Suppressor macrophage treated with lipopolysaccharide for 4 hours (primary cell): ENCODE data around the gene FXYD7.
A peak's percentile ranks its signal among the peaks of the same experiment; 100 is the strongest.
"Not testable (repeated sequence)": the region's sequence is repeated elsewhere in the genome, so short reads cannot be mapped to it uniquely, and the experiment has no call there.

Experiments
- DNase-seq: peaks from one replicate; pipeline ENCODE4 v3.0.0-alpha.2; 2020

FXYD7 gene, protein sequence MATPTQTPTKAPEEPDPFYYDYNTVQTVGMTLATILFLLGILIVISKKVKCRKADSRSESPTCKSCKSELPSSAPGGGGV

DNA sequence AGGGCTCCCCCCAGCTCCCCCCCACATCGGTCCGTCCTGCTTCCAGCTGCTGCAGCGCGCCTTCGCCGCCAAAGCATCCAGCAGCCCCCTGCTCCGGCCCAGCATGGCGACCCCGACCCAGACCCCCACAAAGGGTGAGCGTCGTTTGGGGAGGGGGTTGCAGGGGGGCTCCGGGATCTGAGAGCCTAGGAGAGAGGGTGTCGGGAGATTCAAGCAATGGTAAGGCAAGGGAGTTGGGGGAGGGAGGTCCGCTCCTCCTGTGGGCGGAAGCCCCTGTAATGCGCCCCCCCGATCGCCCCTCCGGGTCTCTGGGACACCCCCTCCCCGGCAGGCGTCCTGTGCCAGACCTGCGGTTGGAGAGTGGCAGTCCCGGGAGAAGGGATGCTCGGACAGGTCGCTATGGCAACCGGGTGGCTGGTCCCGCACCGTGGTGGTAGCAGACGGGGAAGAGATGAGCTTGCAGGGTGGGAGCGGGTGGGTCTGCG is at the start of gene FXYD7:
TSS of gene FXYD7 (plus strand) at position 25 of the 485 bp plus-strand sequence. CDS start at position 104, 79 bp downstream.
- no peak for DNase-seq

DNA sequence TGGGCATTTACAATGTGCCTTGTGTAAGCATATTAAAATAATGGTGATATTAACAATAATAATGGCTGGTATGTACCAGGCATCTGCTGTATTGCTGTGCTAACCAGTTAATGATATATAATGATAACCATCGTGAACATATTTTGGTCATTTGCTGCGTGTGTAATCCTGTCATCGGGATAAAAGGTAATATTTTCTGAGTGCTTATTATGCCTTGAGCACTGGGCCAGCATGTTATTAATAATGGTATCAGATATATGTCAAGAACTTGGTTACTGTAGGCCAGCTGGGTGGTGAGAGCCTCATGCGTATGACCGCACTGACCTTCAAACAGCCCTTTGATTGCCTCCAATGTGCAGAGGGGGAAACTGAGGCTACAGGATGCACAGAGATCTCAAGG is 49.6 kb upstream of the FXYD7 start:
- DNase-seq = no peak

DNA sequence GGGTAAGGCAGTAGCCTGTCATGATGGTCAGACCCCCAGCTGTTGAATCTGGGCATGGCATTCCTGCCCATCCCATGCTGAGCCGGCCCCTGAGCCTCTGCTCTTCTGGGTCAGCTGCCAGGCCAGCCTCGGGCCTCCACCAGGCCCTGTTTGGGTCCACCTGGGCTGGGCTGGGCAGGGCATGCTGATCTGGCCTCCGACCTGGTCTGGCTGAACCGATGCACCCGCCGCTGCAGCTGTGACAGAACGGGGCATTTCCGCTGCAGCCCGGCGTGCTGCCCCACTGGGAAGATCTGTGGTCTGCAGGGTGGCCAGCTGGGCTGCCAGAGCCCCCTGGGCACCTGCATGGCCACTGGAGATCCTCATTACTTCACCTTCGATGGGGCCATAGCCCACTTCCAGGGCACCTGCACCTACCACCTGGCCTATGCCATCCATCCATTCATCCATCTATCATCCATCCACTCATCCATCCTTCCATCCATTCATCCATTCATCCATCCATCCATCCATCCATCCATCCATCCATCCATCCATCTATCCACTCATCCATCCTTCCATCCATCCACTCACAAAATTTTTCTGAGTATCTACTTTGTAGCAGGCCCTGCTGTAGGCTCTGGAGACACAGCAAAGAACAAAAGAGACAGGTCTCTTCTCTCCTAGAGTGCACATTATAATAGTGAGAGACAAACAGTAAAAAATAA is 49.0 kb upstream of the FXYD7 start:
- DNase-seq = no peak

DNA sequence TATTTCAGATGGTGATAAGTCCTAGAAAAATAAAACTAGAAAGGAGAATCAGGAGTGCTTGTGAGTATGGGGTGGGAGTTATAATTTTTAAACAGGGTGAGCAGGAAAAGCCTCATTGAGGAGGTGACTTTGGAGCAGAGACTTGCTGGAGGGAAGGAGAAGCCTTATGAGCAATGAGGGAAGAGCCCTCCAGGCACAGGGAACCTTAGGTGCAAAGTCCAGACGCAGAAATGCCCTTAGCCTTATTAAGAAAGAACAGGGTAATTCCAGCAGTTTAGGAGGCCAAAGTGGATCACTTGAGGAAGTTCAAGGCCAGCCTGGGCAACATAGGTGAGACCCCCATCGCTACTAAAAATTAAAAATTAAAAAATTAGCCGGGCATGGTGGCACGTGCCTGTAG is 48.4 kb upstream of the FXYD7 start:
- no peak for DNase-seq

DNA sequence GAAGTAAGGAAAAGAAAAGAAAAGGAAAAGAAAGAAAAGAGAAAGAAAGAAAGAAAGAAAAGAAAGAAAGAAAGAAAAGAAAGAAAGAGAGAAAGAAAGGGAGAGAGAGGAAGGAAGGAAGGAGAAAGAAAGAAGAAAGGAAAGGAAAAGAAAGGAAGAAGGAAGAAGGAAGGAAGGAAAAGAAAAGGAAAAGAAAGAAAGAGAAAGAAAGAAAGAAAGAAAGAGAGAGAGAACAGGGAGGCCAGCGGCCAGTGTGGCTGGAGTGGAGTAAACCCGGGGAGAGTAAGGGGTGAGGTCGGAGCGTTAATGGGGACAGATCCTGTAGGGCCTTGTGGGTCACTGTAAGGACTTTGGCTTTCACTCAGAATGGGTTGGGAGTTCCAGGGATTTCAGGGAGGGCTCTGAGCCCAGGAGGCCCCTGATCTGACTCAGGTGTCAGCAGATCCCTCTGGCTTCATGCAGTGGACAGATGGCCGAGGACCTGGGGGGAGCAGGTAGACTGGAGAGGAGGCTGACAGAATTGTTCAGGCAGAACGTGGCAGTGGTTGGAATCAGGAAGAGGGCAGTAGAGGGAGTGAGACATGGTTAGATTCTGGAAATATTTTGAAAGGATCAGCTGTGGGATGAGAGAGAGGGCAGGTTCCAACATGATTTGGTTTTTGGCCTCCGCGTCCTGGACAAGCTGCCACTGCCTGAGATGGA is 47.2 kb upstream of the FXYD7 start:
- DNase-seq = no peak

DNA sequence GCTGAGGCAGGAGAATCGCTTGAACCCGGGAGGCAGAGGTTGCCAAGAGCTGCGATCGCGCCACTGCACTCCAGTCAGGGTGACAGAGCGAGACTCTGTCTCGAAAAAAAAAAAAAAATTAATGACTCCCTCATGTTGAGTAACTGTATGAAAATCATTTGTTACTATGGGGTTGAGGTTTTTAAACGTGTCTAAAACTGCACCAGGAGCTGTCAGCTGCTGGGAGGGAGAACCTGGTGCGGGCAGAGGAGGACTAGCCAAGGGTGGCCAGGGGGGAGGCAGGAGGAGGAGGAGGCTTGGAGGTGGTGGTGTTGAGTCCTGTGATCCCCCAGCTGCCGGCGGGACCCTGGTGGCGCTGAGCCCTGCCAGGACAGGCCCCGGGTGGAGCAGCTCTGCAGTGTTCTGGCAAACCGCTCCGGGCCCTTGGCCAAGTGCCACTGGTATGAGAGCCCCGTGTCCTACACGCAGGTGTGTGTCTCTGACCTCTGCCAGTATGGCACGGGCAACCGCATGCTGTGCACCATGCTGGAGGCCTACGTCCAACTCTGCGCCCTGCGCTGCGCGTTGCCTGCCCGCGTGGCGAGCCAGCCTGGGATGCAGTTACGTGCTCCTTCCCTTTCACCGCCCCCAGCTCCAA is 44.5 kb upstream of the FXYD7 start:
- DNase-seq = no peak

DNA sequence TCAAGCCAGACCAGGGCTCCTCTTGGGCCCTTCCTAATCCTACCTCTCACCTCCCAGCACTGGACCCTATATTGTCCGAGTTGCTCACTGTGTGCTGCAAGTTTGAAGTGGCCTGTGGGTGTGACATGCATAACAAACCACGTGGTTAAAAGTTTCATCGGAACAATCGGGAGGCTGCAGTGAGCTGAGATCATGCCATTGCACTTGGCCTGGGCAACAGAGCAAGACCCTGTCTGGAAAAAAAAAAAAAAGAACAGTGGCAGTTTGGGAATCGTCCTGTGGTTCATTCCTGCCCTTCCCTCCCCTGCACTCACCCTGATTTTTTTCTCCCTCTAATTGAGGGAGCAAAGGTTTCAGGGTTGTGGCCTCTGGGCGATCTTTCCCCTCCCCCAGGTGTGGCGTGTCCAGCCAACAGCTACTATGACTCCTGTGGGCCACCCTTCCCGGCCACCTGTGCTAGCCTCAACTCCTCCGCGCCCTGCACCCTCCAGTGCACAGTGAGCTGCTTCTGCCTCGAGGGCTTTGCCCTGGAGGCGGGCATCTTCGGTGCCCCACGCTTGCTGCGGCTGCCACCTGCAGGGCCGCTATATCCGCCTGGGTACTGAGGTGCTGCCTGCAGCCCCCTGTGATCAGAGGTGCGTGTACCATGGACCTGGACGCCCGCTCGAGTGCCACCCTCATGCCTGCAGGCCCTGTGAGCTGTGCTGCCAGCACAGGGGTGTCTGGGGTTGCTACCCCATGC is 43.7 kb upstream of the FXYD7 start:
- DNase-seq = no peak

DNA sequence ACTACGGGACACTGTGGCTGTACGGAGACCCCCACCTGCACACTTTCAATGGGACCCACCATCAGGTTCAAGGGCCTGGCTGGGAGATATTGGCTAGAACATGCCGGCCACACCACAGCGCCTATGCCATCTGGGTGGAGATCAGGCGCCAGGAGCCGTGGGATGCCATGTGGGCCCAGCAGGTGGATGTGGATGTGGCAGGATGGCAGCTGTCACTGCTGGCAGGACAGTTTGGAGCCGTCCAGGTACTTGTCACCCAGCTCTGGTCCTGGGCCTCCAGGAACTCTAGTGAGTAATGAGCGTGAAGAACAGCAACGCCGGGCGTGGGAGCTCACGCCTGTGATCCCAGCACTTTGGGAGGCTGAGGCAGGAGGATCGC is 43.2 kb upstream of the FXYD7 start:
- no peak for DNase-seq

DNA sequence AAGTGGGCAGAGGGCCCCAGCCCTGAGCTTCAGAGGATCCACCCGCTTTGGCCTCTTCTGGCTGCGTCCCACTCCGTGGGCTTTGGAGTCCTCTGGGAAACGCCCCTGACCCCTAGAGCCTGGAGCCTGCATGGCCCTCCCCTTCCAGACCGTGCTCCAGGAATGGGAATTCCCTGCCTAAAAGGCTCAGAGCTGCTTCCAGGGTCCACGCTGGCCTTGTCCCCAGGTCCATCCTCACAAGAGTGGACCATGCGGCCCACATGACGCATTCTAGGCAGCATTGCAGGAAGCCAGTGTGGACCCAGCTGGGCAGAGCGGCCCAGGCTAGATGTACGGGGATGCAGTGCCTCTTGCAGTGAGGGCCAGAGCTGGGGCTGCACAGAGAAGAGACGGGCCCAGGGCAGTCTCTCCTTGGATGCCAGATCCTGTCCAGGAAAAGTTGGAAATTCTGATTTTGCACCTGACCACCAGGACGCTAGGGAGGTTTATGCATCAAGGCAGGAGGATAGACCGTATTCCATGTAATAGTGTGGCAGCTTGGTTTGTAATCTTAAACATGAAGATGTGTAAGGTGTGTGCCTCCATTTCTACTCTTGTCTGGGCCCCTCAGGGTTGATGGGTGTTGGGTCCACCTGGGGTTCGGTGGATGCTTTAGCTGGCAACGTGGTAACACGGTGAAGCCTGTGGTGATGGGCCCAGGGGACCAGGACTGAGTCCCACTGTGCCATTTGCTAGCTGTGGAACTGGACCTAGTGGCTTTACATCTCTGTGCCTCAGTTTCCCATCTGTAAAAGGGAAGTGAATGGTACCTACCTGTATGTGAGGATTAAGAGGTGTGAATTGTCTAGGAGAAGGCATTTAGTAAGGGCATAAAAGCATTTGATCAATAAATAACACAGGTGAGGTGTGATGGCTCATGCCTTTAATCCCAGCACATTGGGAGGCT is 42.2 kb upstream of the FXYD7 start:
- DNase-seq = no peak

DNA sequence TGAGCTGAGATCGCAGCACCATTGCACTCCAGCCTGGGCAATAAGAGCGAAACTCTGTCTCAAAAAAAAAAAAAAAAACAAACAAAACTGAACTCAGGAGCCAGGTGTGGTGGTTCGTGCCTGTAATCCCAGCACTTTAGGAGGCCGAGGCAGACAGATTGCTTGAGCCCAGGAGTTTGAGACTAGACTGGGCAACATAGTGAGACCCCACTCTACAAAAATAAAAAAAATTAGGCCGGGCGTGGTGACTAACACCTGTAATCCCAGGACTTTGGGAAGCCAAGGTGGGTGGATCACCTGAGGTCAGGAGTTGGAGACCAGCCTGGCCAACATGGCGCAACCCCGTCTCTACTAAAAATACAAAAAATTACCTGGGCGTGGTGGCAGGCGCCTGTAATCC is 41.1 kb upstream of the FXYD7 start:
- not testable (repeated sequence) for DNase-seq

DNA sequence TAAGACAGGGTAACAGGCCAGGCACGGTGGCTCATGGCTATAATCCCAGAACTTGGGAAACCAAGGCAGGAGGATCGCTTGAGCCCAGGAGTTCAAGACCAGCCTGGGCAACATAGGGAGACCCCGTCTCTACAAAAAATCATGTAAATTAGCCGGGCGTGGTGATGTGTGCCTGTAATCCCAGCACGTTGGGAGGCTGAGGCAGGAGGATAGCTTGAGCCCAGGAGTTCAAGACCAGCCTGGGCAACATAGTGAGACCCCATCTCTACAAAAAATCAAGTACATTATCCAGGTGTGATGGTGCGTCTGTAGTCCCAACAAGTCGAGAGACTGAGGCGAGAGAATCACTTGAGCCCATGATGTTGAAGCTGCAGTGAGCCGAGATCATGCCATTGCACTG is 39.4 kb upstream of the FXYD7 start:
- not testable (repeated sequence) for DNase-seq

DNA sequence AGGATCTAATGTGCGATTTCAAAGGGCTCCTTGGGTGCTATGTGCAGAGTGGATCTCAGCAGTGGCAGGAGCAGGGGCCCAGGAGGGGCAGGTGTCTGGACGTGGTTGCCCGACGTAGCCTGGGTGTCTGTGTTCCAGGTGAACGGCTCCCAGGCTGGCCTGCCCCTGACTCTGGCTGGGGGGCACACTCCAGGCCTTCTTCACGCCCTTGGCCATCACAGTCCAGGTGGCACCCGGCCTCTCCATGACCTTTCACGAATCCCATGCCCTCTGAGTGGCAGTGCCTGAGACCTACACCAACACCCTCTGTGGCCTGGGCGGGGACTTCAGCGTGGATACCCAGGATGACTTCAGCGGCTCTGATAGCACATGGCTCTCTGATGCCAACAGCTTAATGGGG is 38.7 kb upstream of the FXYD7 start:
- no peak for DNase-seq

DNA sequence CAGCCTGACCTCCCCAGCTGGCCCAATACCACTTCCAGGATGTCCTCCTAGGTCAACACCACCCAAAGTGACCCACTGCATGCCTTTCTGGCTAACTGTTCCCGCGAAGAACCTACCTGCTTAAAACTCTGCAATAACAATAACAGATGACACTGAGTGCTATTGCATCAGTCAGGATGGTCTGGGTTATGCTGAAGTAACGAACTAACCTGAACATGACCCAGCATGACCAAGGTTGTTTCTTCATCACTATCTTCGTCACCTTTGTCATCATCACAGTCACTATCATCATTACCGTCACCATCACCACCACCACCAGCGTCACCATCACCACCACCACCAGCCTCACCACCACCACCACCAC is 38.0 kb upstream of the FXYD7 start:
- DNase-seq = no peak

DNA sequence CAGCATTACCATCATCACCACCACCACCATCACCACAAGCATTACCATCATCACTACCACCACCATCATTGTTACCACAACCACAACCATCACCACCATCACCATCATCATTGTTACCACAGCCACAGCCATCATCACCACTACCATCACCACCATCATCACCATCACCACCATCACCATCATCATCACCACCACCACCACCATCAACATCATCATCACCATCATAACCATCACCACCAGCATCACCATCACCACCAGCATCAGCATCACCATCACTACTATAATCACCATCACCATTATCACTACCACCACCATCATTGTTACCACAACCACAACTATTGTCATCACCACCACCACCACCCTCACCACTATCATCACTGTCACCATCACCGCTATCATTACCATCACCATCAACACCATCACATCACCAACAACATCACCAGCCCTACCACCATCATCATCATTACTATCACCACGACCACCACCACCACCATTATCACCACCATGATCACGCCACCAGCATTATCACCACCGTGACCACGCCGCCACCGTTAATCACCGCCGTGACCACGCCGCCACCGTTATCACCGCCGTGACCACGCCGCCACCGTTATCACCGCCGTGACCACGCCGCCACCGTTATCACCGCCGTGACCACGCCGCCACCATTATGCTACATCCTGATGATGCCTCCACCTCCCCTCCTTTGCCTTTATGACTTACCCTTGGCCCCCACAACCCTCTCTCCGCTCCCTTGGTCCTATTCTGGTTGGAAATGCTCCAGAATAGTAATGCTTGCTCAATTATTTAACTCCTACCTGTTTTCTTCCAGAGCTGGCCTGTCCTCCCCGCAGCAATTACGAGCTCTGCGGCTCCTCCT is 37.4 kb upstream of the FXYD7 start:
- no peak for DNase-seq

DNA sequence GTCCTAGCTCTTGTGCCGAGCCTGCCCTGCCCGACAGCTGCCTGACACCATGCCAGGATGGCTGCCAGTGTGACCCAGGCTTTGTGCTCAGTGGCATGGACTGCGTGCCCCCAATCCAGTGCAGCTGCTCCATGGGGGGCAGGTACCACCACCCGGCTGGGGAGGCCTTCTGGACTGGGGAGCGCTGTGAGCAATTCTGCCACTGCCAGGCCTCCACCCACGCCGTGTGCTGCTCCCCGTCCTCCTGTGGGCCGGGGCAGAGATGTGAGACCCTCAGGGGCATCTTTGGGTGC is 36.8 kb upstream of the FXYD7 start:
- DNase-seq = no peak

DNA sequence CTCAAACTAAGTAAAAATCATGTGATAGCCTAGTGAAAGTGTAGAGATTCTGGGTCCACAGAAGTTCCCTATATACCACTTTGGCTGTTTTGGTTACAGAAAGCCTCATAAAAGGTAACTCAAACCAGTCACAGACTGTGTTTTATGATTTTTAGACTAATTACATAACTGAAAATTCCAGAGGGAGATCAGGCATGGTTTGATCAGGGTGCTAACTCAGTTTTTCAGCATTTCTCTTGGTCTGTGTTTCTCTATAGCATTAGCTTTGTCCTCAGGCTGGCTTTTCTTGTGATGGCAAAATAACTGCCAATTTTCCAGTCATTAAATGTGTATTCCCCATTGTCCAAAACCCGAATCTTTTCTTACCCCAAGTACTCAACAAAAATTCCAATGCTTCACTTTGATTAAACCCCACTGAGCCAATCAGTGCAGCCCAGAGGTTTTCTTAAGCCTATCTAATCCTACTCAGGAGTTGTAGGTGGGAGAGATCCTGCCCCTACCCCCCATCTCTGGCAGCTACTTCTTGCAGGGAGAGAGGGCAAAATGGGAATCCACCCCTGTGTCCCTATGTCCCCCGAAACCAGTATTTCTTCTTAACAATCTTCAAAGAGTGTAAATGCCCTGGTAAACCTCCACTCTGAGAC is 36.0 kb upstream of the FXYD7 start:
- DNase-seq = no peak

DNA sequence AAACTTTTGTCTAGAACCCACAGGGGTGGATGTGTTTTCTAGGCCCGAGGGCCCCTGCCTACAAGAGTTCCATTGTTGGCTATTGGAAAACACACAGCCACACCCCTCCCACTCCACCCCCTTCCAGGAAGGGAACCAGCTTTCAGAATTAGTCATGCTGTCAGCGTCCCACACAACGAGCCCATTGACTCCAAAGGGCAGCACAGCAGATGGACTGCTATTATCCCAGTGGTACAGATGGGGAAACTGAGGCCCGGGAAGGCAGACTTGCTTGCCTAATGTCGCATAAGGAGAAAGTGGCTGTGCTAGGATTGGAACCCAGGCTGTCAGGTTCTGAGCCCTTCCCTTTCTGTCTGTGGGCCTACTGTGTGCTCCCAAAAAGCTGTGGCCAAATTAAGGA is 35.5 kb upstream of the FXYD7 start:
- peak; percentile 64 for DNase-seq

DNA sequence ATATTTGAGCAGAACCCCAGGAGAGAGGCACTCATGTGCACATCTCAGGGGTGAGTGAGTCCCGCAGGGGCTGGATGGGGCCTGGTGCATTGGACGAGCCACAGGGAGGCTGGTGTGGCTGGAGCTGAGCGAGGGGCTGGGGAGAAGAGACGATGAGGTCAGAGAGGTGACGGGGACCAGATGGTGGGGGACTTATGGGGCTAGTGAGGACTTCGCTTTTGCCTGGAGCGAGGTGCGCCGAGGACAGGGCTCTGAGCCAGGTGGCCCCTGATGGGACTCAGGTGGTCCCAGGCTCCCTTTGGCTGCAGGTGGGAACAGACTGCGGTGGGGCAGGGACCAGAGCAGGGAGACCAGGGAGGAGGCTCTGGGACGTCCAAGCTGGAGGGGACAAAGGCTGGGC is 34.3 kb upstream of the FXYD7 start:
- no peak for DNase-seq

DNA sequence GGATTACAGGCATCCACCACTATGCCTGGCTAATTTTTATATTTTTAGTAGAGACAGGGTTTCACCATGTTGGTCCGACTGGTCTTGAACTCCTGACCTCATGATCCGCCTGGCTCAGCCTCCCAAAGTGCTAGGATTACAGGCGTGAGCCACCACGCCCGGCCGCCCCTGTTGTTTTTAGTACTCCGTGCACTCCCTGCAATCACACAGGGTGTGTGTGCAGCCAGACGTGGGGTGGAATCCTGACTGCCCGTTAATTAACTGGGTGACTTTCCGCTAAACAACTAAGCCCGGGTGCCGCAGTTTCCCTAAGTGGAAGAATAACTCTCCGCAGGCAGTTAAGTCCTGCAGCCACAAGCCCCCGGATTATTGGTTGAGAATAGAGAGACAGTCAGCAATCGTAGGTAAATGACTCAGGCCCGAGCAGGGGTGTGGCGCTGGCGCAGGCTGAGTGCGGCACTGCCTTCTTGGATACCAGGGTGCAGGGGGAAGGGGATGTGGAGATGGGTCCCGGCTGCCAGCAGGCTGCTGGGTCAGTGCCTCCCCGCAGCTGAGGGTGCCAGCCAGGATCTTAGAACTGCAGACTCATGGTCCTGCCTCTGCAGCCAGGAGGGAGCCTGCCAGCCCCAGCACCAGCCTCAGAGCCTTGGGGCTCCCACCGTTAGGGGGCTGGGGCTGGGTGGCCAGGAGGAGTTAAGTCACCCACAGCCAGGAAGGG is 33.5 kb upstream of the FXYD7 start:
- DNase-seq = no peak

DNA sequence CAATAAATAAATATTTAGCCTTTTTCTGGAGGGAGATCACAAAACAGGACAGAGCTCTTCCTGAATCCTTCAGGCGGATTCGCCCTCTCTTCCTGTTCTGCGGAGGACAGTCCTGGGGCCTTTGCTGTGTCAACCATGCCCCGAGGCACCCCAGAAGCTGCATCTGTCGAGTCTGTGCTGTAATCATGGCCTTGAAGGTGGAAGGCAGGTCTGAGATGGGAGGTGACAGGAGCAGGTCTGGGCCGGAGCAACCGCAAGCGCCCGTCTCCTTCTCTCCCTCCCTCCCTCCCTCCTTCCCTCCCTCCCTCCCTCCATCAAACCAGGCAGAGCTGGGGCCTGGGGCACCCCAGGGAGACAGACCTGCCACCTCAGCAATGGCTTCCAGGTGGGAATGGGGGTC is 32.1 kb upstream of the FXYD7 start:
- DNase-seq = no peak
